ENCODE measurements around the gene HSPB9. TPM values are rescaled to one million over a fixed set of nuclear protein-coding genes. Genes with fewer than 3 reads are reported as not detected.

Gene HSPB9
- total and polyA plus RNA-seq, 10 of the 15 experiments (the other 5 are each of a cell fraction or from before 2014, with no cell fraction given) = 0.04 to 0.40 (median 0.11) TPM; not detected in 7

- ChIA-PET RAD21 (ENCODE audit: unreplicated experiment) (no interaction called here), SMC1A (ENCODE audit: uncharacterized antibody, unreplicated experiment) (no interaction called here), CTCF (no interaction called here), POLR2A (no interaction called here)
- no peak for DNase-seq (ENCODE audit: low read depth, low spot score)
- no peak overlapping the region for H2AFZ ChIP-seq (ENCODE audit: control insufficient read depth, low read depth, low read length)
- no TSS peak for BruUV-seq (replicated peaks)
- intact Hi-C loops (cut with micrococcal nuclease; ENCODE audit: unreplicated experiment) = no loop called here
- no peak for ATAC-seq
- peaks cover 2% of the 10 kb centered on the region in 2 experiments; a peak in 3 of 4 replicates for H3K27me3 ChIP-seq (replicated peaks in 1 of 2; ENCODE audit: control insufficient read depth in 2 of 2, insufficient read depth in 2 of 2, low read length in 1 of 2)
- no peak overlapping the region for H3K27ac ChIP-seq (ENCODE audit: control insufficient read depth, insufficient read depth)
- in situ Hi-C loops (cut with MboI) = no loop called here
- no peak overlapping the region for H3K4me3 ChIP-seq
- no peak for FAIRE-seq
- no peaks in the 10 kb centered on the region for H4K20me1 ChIP-seq (ENCODE audit: control insufficient read depth, insufficient read depth)
- no peaks in the 10 kb centered on the region for H3K9me3 ChIP-seq (replicated peaks; ENCODE audit: control insufficient read depth, insufficient read depth, low read length)
- no peaks in the 10 kb centered on the region for H3K4me1 ChIP-seq (ENCODE audit: control insufficient read depth, insufficient read depth, low read length)
- no peaks in the 10 kb centered on the region for H3K79me2 ChIP-seq (ENCODE audit: control insufficient read depth, insufficient read depth, low read length)
- TF ChIP-seq ZBED1 (IDR thresholded peaks at IDR 0.05; ENCODE audit: borderline replicate concordance) (no peak), TARDBP (IDR thresholded peaks at IDR 0.05; ENCODE audit: borderline replicate concordance) (no peak), CHD4 (IDR thresholded peaks at IDR 0.05) (no peak), GATAD2B (conservative IDR thresholded peaks at IDR 0.05; ENCODE audit: low read depth) (no peak), MTA2 (IDR thresholded peaks at IDR 0.05; ENCODE audit: low read depth) (no peak), ATF2 (IDR thresholded peaks at IDR 0.05; ENCODE audit: low read length) (no peak), SUZ12 (IDR thresholded peaks at IDR 0.05; ENCODE audit: unreplicated experiment) (no peak), POLR2AphosphoS2 (IDR thresholded peaks at IDR 0.05; ENCODE audit: low read depth, low read length) (no peak), STAT3 (IDR thresholded peaks at IDR 0.05; ENCODE audit: low read depth, low read length) (no peak), NFYB (IDR thresholded peaks at IDR 0.05; ENCODE audit: insufficient read depth, low read depth, low read length) (no peak), KLF5 (IDR thresholded peaks at IDR 0.05; ENCODE audit: partially characterized antibody) (no peak)
- no peak overlapping the region for H3K4me2 ChIP-seq (ENCODE audit: control insufficient read depth, insufficient read depth)
- no peaks in the 10 kb centered on the region for H3K36me3 ChIP-seq (ENCODE audit: control insufficient read depth in 2 of 2, insufficient read depth in 2 of 2, low read length in 1 of 2)
- WGBS (ENCODE audit: insufficient coverage, insufficient replicate concordance, low lambda C conversion rate, missing lambda C conversion rate) = 49% methylated on average over 8 of the region's 8 CpGs
- H3K9ac ChIP-seq (ENCODE audit: control insufficient read depth, insufficient read depth, low read length) = no peak overlapping the region
Measured at GRCh38 chr17:42078396-42079043, 44.1 kb upstream of the HSPB9 start.
